CD14-positive monocyte (primary cell): Measurements from ENCODE around the gene MPRIP. TPM values are rescaled to one million over a fixed set of nuclear protein-coding genes. Genes with fewer than 3 reads are reported as not detected.
A peak's percentile ranks its signal among the peaks of the same experiment; 100 is the strongest.

ENCODE experiments used
- DNase-seq, 3 donors: peaks; one replicate each; pipeline ENCODE4 v3.0.0-alpha.2; 2011 to 2022
- H2AFZ ChIP-seq: 2 replicates; pipeline ENCODE4 v1.6.0; 2012; ENCODE audit warnings: mild to moderate bottlenecking, low read depth, low read length, inconsistent platforms; ENCODE audit not compliant: insufficient read depth, poor library complexity, severe bottlenecking
- H3K27ac ChIP-seq, 2 donors: 1 replicate in 1 of 2; 2 replicates in 1 of 2; pipeline ENCODE4 v1.5.1; 2012 to 2013; ENCODE audit warnings: low read length in 2 of 2, control low read depth in 1 of 2, inconsistent platforms in 1 of 2, low read depth in 1 of 2, mild to moderate bottlenecking in 1 of 2
- H3K27me3 ChIP-seq, 2 donors: one replicate each; pipeline versions ENCODE4 v1.6.0 to v1.6.1; 2011 to 2013; ENCODE audit warnings: low read length in 2 of 2; ENCODE audit not compliant: control insufficient read depth in 2 of 2, insufficient read depth in 2 of 2
- H3K36me3 ChIP-seq, 2 donors: replicated peaks in 1 of 2; 1 replicate in 1 of 2; 2 replicates in 1 of 2; pipeline versions ENCODE4 v1.5.1 to v1.6.1; 2012 to 2013; ENCODE audit warnings: low read length in 2 of 2, control low read depth in 1 of 2, inconsistent platforms in 1 of 2, mild to moderate bottlenecking in 1 of 2; ENCODE audit not compliant: insufficient read depth in 2 of 2, control insufficient read depth in 1 of 2
- H3K4me1 ChIP-seq, 2 donors: 1 replicate in 1 of 2; 2 replicates in 1 of 2; pipeline versions ENCODE4 v1.5.1 to v1.6.1; 2012 to 2013; ENCODE audit warnings: low read length in 2 of 2, control low read depth in 1 of 2, inconsistent platforms in 1 of 2, mild to moderate bottlenecking in 1 of 2, moderate library complexity in 1 of 2; ENCODE audit not compliant: insufficient read depth in 2 of 2, control insufficient read depth in 1 of 2
- H3K4me2 ChIP-seq: replicated peaks from 2 replicates; pipeline ENCODE3; 2012; ENCODE audit warnings: low read length, moderate library complexity, mild to moderate bottlenecking; ENCODE audit not compliant: poor library complexity, severe bottlenecking; ENCODE audit errors: extremely low read depth
- H3K4me3 ChIP-seq, 3 experiments: fragments of 200-600 bp in 1 of 3; sonication (generic) in 1 of 3; replicated peaks in 1 of 3; 1 replicate in 2 of 3; 2 replicates in 1 of 3; pipeline ENCODE4 v1.5.1; 2011 to 2013; ENCODE audit warnings: low read length in 3 of 3, mild to moderate bottlenecking in 3 of 3, control low read depth in 2 of 3, low read depth in 2 of 3, inconsistent platforms in 1 of 3, moderate library complexity in 1 of 3
- H3K79me2 ChIP-seq: 2 replicates; pipeline ENCODE4 v1.6.0; 2012; ENCODE audit warnings: mild to moderate bottlenecking, control low read depth, inconsistent platforms, low read length, moderate library complexity; ENCODE audit not compliant: insufficient read depth
- H3K9ac ChIP-seq: 2 replicates; pipeline ENCODE4 v1.6.0; 2017; ENCODE audit warnings: low read length, mild to moderate bottlenecking; ENCODE audit not compliant: insufficient read depth, poor library complexity, severe bottlenecking
- H3K9me3 ChIP-seq, 2 donors: replicated peaks in 1 of 2; 1 replicate in 1 of 2; 2 replicates in 1 of 2; pipeline versions ENCODE4 v1.5.1 to v1.6.1; 2012 to 2013; ENCODE audit warnings: low read length in 2 of 2, control low read depth in 1 of 2; ENCODE audit not compliant: control insufficient read depth in 1 of 2, insufficient read depth in 1 of 2
- H4K20me1 ChIP-seq: 2 replicates; pipeline ENCODE4 v1.6.0; 2012; ENCODE audit warnings: mild to moderate bottlenecking, low read length, control low read depth, moderate library complexity; ENCODE audit not compliant: insufficient read depth
- H3K27ac Mint-ChIP-seq, 7 donors: one replicate each; pipeline ENCODE4 v1.8.0; 2020; ENCODE audit warnings: mild to moderate bottlenecking in 7 of 7, mixed read lengths in 7 of 7, moderate library complexity in 6 of 7, inconsistent platforms in 2 of 7
- H3K27me3 Mint-ChIP-seq, 3 donors: one replicate each; pipeline ENCODE4 v1.8.0; 2021 to 2022; ENCODE audit warnings: low read depth in 3 of 3, mild to moderate bottlenecking in 3 of 3, mixed read lengths in 3 of 3, moderate library complexity in 3 of 3, inconsistent platforms in 1 of 3
- H3K36me3 Mint-ChIP-seq, 2 donors: one replicate each; pipeline ENCODE4 v1.8.0; 2020; ENCODE audit warnings: mixed read lengths in 2 of 2, inconsistent platforms in 1 of 2, mild to moderate bottlenecking in 1 of 2
- H3K4me1 Mint-ChIP-seq: one replicate; pipeline ENCODE4 v1.8.0; 2020; ENCODE audit warnings: mild to moderate bottlenecking, mixed read lengths
- H3K4me3 Mint-ChIP-seq, 2 donors: one replicate each; pipeline ENCODE4 v1.8.0; 2020; ENCODE audit warnings: mild to moderate bottlenecking in 2 of 2, mixed read lengths in 2 of 2, moderate library complexity in 1 of 2
- H3K9me3 Mint-ChIP-seq, 7 donors: one replicate each; pipeline ENCODE4 v1.8.0; 2020 to 2022; ENCODE audit warnings: mixed read lengths in 7 of 7, mild to moderate bottlenecking in 6 of 7, moderate library complexity in 6 of 7, inconsistent platforms in 2 of 7
- WGBS: methylation state at CpG from one replicate; pipeline ENCODE4 v1.1.5; 2013; ENCODE audit warnings: missing lambda C conversion rate; ENCODE audit not compliant: insufficient coverage; 5-methylcytosine and 5-hydroxymethylcytosine counted together
- intact Hi-C, 2 donors: fragments of 100-400 bp; cut with micrococcal nuclease; formaldehyde crosslinking; loops; one replicate each; pipeline versions ENCODE4 v1.15.0 to v1.15.1; 2023
- polyA plus RNA-seq, 3 donors: library from polyadenylated mRNA; depleted of rRNA in 1 of 3; unstranded in 2 of 3; stranded (reverse) in 1 of 3; fragments of 300-500 nt in 2 of 3; fragments of >200 nt in 1 of 3; fragmentation: Illumina TruSeq in 2 of 3; gene quantifications; 1 replicate in 2 of 3; 2 replicates in 1 of 3; pipeline ENCODE4 v1.2.3, GENCODE V29; 2012 to 2021
- TF ChIP-seq, protein P1 (sequence below): fragments of 200-600 bp; IDR thresholded peaks from one replicate; pipeline ENCODE4 v1.8.0; 2022; ENCODE audit warnings: antibody characterized with exemption, mild to moderate bottlenecking

The MPRIP gene
- polyA plus RNA-seq, 3 donors: 2.0 to 48.7 (median 2.5) TPM

DNA sequence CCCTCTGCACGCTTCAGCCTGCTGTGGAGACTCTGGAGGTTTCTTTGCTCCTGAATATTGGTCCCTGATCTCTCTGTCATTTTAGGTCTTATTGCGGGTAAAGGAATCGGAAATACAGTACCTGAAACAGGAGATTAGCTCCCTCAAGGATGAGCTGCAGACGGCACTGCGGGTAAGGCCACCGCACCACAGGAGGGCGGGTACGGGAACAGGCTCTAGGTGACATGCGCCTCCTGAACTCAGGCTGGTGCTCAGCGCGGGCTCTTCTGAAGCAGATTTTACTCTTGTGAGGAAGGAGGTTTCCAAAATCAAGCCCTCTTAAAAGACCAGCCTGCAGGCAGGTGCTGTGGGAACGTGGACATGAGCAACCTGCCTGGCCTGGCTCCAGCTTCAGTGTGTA lies 134.1 kb downstream of the MPRIP start:
- no peak overlapping the region for H3K4me3 ChIP-seq
- TF ChIP-seq, protein P1, sequence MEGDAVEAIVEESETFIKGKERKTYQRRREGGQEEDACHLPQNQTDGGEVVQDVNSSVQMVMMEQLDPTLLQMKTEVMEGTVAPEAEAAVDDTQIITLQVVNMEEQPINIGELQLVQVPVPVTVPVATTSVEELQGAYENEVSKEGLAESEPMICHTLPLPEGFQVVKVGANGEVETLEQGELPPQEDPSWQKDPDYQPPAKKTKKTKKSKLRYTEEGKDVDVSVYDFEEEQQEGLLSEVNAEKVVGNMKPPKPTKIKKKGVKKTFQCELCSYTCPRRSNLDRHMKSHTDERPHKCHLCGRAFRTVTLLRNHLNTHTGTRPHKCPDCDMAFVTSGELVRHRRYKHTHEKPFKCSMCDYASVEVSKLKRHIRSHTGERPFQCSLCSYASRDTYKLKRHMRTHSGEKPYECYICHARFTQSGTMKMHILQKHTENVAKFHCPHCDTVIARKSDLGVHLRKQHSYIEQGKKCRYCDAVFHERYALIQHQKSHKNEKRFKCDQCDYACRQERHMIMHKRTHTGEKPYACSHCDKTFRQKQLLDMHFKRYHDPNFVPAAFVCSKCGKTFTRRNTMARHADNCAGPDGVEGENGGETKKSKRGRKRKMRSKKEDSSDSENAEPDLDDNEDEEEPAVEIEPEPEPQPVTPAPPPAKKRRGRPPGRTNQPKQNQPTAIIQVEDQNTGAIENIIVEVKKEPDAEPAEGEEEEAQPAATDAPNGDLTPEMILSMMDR: no peak
- peaks cover 10 to 17% of the 10 kb centered on the region in 2 donors for H3K4me1 ChIP-seq
- no peak overlapping the region for H3K4me3 Mint-ChIP-seq
- H3K36me3 ChIP-seq: peaks cover 73 to 99% of the 10 kb centered on the region in 2 donors
- 100% methylated on average over 9 of the region's 12 CpGs for WGBS
- H3K27me3 ChIP-seq: no peaks in the 10 kb centered on the region
- peaks cover 26% of the 10 kb centered on the region for H3K4me1 Mint-ChIP-seq
- no peak overlapping the region for H3K9ac ChIP-seq
- no peak overlapping the region for H3K4me2 ChIP-seq
- peaks cover 72 to 98% of the 10 kb centered on the region in 2 donors for H3K36me3 Mint-ChIP-seq
- H3K27ac ChIP-seq: peak overlapping the region in 1 of 2 donors; percentile 39
- peaks cover 0 to 4% (median 0%) of the 10 kb centered on the region in 3 donors for H3K27me3 Mint-ChIP-seq
- H3K9me3 ChIP-seq: no peaks in the 10 kb centered on the region
- H3K79me2 ChIP-seq: no peaks in the 10 kb centered on the region
- no peak overlapping the region for H2AFZ ChIP-seq
- DNase-seq: no peak
- H3K9me3 Mint-ChIP-seq: no peaks in the 10 kb centered on the region
- no peaks in the 10 kb centered on the region for H4K20me1 ChIP-seq
- peak overlapping the region in 5 of 7 donors; percentile 14 to 72 (median 46) for H3K27ac Mint-ChIP-seq
- intact Hi-C loops: no loop called here

DNA sequence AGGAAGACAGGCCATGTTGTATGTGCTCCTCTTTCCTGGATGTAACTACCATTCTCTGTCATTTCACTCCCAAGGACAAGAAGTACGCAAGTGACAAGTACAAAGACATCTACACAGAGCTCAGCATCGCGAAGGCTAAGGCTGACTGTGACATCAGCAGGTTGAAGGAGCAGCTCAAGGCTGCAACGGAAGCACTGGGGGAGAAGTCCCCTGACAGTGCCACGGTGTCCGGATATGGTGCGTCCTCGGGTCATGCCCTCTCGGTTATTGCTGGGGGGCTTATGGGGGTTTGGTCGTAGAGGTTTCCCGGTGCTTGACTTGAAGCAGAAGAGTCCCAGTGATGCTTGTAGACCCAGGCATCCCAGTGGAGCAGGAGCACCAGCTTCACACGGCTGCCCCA lies 134.9 kb downstream of the MPRIP start:
- H3K27ac ChIP-seq: no peak overlapping the region
- Mint-ChIP-seq H3K9me3 (no peaks in the 10 kb centered on the region), H3K4me1 (peaks cover 25% of the 10 kb centered on the region), H3K27ac (peak overlapping the region in 2 of 7 donors; percentile 48 to 77), H3K27me3 (peaks cover 0 to 3% (median 0%) of the 10 kb centered on the region in 3 donors), H3K36me3 (peaks cover 73 to 98% of the 10 kb centered on the region in 2 donors), H3K4me3 (no peak overlapping the region)
- H3K79me2 ChIP-seq: no peaks in the 10 kb centered on the region
- H3K27me3 ChIP-seq: no peaks in the 10 kb centered on the region
- WGBS: 95% methylated on average over 9 of the region's 12 CpGs
- no peak overlapping the region for H3K4me2 ChIP-seq
- peaks cover 72 to 99% of the 10 kb centered on the region in 2 donors for H3K36me3 ChIP-seq
- TF ChIP-seq, protein P1: no peak
- no peak overlapping the region for H3K9ac ChIP-seq
- H2AFZ ChIP-seq: no peak overlapping the region
- no peak for DNase-seq
- intact Hi-C loops: no loop called here
- H3K9me3 ChIP-seq: no peaks in the 10 kb centered on the region
- H4K20me1 ChIP-seq: no peaks in the 10 kb centered on the region
- H3K4me1 ChIP-seq: peaks cover 10 to 17% of the 10 kb centered on the region in 2 donors
- no peak overlapping the region for H3K4me3 ChIP-seq
